AG04449 (cell line): ENCODE measurements around the gene STARD8.
A peak's percentile ranks its signal among the peaks of the same experiment; 100 is the strongest.

Source experiments
- CTCF ChIA-PET: fragments of 350-600 bp; formaldehyde crosslinking; extraction: SDS; loops from one replicate; lab custom pipeline; 2021; ENCODE audit warnings: antibody characterized with exemption; lab: Yijun Ruan, JAX
- POLR2A ChIA-PET: fragments of 400-600, 350-600 bp; formaldehyde crosslinking; extraction: SDS; loops from one replicate; lab custom pipeline; 2020; ENCODE audit warnings: antibody characterized with exemption, inconsistent platforms; lab: Yijun Ruan, JAX
- DNase-seq: peaks from one replicate; pipeline ENCODE4 v3.0.0-alpha.2; 2010; ENCODE audit warnings: low read depth, low spot score
- H3K4me3 ChIP-seq: 2 replicates; pipeline ENCODE4 v1.5.1; 2011; ENCODE audit warnings: low read depth, mild to moderate bottlenecking, control low read depth, low read length
- CTCF ChIP-seq: IDR thresholded peaks from one replicate; pipeline ENCODE4 v1.5.1; 2011; ENCODE audit warnings: mild to moderate bottlenecking, moderate library complexity, low read length, control low read depth, inconsistent platforms; ENCODE audit not compliant: insufficient read depth; ENCODE audit errors: missing control alignments

The STARD8 gene

DNA sequence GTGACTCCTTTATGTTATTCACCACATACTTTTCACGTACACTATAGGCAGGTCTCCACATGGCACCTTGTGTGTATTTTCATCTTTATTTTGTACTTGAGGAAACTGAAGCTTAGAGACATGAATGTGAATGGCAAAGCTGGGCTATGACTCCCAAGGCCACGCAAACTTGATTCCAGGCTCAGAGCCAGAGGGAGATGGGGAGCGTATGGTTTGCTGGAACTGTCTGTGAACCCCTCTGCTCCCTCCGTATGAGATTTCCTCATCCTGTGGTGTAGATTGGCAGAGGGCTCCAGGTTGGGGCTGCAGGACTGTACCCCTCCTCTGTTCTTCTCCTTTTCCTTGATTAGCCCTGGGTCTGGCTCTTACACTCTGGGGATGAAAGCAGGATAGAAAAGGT, 16.1 kb upstream of the STARD8 start:
- ChIA-PET POLR2A (interaction anchor here (0.6 kb wide), 1 partner anchor 83 kb away, joined by 3 read pairs; no protein-coding TSS in a partner anchor), CTCF (no interaction called here)
- DNase-seq = no peak
- TF ChIP-seq CTCF = no peak
- no peak overlapping the region for H3K4me3 ChIP-seq

GRCh38 chrX:68632491-68632890, 15.0 kb upstream of the STARD8 start:
- POLR2A ChIA-PET = no interaction called here
- TF ChIP-seq CTCF = no peak
- CTCF ChIA-PET = no interaction called here
- DNase-seq = no peak
- no peak overlapping the region for H3K4me3 ChIP-seq

DNA sequence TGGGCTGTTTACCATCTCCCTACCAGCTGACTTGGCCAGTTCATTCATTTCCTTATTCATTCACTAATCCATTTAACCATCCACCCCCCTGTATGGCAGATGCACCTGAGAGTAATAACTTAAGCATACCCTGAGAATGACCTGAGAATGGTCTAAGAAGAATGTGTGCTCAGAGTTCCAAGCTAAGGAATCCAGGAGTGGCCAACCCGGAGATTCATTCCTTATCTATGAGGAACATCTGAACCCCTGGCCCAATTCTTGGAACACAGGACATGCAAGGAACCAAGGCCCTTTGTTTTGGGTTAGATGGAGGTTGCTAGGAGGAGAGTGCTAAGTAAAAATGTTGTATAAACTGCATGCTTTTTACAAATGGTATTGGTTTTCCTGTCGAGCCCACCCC, 13.5 kb upstream of the STARD8 start:
- TF ChIP-seq CTCF = no peak
- H3K4me3 ChIP-seq = no peak overlapping the region
- ChIA-PET POLR2A (no interaction called here), CTCF (no interaction called here)
- no peak for DNase-seq

DNA sequence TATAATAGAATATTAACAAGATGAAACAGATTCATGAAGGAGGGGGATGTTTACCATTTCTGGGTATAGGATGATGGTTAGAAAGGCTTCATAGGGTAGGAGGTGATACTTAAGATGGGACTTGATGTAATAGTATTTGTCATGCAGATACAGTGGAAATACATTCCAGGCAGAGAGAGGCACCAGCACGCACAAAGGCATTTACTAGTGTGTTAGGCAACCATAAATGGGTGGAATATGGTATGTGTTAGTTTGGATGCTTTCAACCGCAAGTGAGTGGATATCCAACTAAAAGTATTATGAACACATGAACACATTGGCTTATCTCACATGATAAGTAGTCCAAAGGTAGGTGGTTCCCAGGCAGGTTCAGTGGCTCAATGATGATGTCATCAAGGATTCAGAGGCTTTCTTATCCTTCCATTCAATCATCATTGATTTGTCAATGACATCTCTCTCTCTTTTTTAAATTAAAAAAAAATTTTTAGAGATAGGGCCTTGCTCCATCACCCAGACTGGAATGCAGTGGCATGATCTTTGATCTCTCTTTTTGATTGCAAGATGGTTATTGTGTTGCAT, 12.7 kb upstream of the STARD8 start:
- no peak for TF ChIP-seq CTCF
- CTCF ChIA-PET = no interaction called here
- DNase-seq = peak; percentile 31
- H3K4me3 ChIP-seq = no peak overlapping the region
- POLR2A ChIA-PET = no interaction called here

GRCh38 chrX:68640661-68641060, 6.8 kb upstream of the STARD8 start:
- TF ChIP-seq CTCF = no peak
- POLR2A ChIA-PET = no interaction called here
- no peak overlapping the region for H3K4me3 ChIP-seq
- CTCF ChIA-PET = no interaction called here
- no peak for DNase-seq

- CTCF ChIA-PET = no interaction called here
- POLR2A ChIA-PET = no interaction called here
- H3K4me3 ChIP-seq = no peak overlapping the region
- TF ChIP-seq CTCF = no peak
- DNase-seq = no peak
Measured at GRCh38 chrX:68644861-68645260, 2.6 kb upstream of the STARD8 start.
